ENCODE measurements around the gene NLN.

DNA sequence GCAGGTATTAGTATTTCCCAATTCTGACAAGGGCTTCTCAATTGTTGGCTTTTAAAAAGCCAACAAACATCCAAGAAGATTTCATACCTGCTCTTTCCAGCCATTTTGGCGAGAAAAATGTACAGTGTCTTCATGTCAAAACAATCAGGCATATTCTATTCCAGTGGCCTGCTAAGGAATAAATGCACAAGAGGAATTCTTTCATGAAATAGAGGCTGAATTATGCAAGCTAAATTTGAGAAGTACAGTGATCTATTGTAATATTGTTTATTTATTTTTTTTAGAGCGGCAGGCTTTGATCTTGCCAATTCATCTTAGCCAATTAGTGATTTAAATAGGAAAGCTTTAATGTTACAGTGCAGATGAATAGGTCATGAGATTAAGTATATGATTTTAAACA is 49.3 kb downstream of the NLN start:
- TF ChIP-seq, protein P1, sequence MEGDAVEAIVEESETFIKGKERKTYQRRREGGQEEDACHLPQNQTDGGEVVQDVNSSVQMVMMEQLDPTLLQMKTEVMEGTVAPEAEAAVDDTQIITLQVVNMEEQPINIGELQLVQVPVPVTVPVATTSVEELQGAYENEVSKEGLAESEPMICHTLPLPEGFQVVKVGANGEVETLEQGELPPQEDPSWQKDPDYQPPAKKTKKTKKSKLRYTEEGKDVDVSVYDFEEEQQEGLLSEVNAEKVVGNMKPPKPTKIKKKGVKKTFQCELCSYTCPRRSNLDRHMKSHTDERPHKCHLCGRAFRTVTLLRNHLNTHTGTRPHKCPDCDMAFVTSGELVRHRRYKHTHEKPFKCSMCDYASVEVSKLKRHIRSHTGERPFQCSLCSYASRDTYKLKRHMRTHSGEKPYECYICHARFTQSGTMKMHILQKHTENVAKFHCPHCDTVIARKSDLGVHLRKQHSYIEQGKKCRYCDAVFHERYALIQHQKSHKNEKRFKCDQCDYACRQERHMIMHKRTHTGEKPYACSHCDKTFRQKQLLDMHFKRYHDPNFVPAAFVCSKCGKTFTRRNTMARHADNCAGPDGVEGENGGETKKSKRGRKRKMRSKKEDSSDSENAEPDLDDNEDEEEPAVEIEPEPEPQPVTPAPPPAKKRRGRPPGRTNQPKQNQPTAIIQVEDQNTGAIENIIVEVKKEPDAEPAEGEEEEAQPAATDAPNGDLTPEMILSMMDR (IDR thresholded peaks at IDR 0.05; ENCODE audit: low read depth, low read length, poor library complexity, severe bottlenecking) = no peak
- no peak for TF ChIP-seq EZH2phosphoT487 (IDR thresholded peaks at IDR 0.05; ENCODE audit: borderline replicate concordance, low read length)

Data from DOHH2 (cell line).